GM12878 (cell line): ENCODE data around the gene CNN2. TPM values are rescaled to one million over a fixed set of nuclear protein-coding genes. Genes with fewer than 3 reads are reported as not detected.

Experiments used
- CHD4 ChIP-seq: fragments of 200-600 bp; sonication (generic); IDR thresholded peaks from 2 replicates; pipeline ENCODE4 v1.6.1; 2016; ENCODE audit warnings: mild to moderate bottlenecking
- CREM ChIP-seq: IDR thresholded peaks from 2 replicates; pipeline ENCODE4 v1.6.1; 2014; ENCODE audit warnings: antibody characterized with exemption, low read depth
- HDAC2 ChIP-seq: fragments of 200-600 bp; sonication (generic); IDR thresholded peaks from 2 replicates; pipeline ENCODE4 v1.6.1; 2017
- NFYA ChIP-seq: IDR thresholded peaks from 2 replicates; pipeline ENCODE4 v1.6.1; 2011; ENCODE audit warnings: low read depth, mild to moderate bottlenecking, low read length, improper control_type of control experiment, borderline replicate concordance
- NFYB ChIP-seq: IDR thresholded peaks from 2 replicates; pipeline ENCODE4 v1.6.1; 2011; ENCODE audit warnings: low read depth, mild to moderate bottlenecking, low read length, improper control_type of control experiment, moderate library complexity; ENCODE audit not compliant: insufficient read depth
- NR2F1 ChIP-seq: fragments of 450-650 bp; conservative IDR thresholded peaks from 2 replicates; pipeline ENCODE4 v1.6.1; 2017; ENCODE audit warnings: mild to moderate bottlenecking
- POU2F2 ChIP-seq: IDR thresholded peaks from 3 replicates; pipeline ENCODE4 v1.6.1; 2011; ENCODE audit warnings: low read depth, mild to moderate bottlenecking, low read length, borderline replicate concordance
- RUNX3 ChIP-seq: IDR thresholded peaks from 2 replicates; pipeline ENCODE4 v1.6.1; 2012; ENCODE audit warnings: low read length, inconsistent platforms
- SIN3A ChIP-seq: IDR thresholded peaks from 2 replicates; pipeline ENCODE4 v1.6.1; 2012; ENCODE audit warnings: low read depth, low read length, improper control_type of control experiment
- SP1 ChIP-seq: IDR thresholded peaks from one replicate; pipeline ENCODE4 v1.6.1; 2011; ENCODE audit warnings: low read depth, low read length
- polyA plus RNA-seq, 11 experiments: library from polyadenylated mRNA; depleted of rRNA in 4 of 11; unstranded in 6 of 11; stranded (reverse) in 5 of 11; fragments of >200 nt; fragmentation: Nextera tagmentation in 4 of 11; fragmentation: Illumina TruSeq in 1 of 11; extraction: Ambion mirVana in 4 of 11; extraction: Trizol in 1 of 11; gene quantifications; 1 replicate in 1 of 11; 2 replicates in 10 of 11; pipeline versions ENCODE4 v1.2.1 to v1.2.3, GENCODE V29; 2011 to 2016; ENCODE audit warnings: inconsistent platforms in 2 of 11, missing spikeins in 2 of 11, low read depth in 1 of 11
- total RNA-seq, 4 experiments: library from RNA; depleted of rRNA in 3 of 4; stranded (reverse); fragments of >200 nt in 3 of 4; fragmentation: Illumina TruSeq in 1 of 4; extraction: Trizol in 1 of 4; gene quantifications; 2 replicates each; pipeline versions ENCODE4 v1.2.1 to v1.2.3, GENCODE V29; 2013 to 2021
- TF ChIP-seq, protein P1 (sequence below): fragments of 450-650 bp; IDR thresholded peaks from 2 replicates; pipeline ENCODE4 v1.6.1; 2016; ENCODE audit warnings: mild to moderate bottlenecking
- TF ChIP-seq, protein P2 (sequence below): fragments of 450-650 bp; IDR thresholded peaks from 2 replicates; pipeline ENCODE4 v1.6.1; 2014; ENCODE audit warnings: mild to moderate bottlenecking
- TF ChIP-seq, protein P3 (sequence below): fragments of 450-650 bp; IDR thresholded peaks from 2 replicates; pipeline ENCODE4 v1.6.1; 2017; ENCODE audit warnings: mild to moderate bottlenecking, low read depth, inconsistent platforms; ENCODE audit not compliant: poor library complexity, severe bottlenecking
- TF ChIP-seq, protein P4 (sequence below): IDR thresholded peaks from 2 replicates; pipeline ENCODE4 v1.6.1; 2011; ENCODE audit warnings: mild to moderate bottlenecking, low read depth, low read length, moderate library complexity; ENCODE audit not compliant: insufficient replicate concordance

Gene CNN2
- total and polyA plus RNA-seq, 10 of the 15 experiments (the other 5 are each of a cell fraction or from before 2014, with no cell fraction given): 34.7 to 311 (median 172) TPM

DNA sequence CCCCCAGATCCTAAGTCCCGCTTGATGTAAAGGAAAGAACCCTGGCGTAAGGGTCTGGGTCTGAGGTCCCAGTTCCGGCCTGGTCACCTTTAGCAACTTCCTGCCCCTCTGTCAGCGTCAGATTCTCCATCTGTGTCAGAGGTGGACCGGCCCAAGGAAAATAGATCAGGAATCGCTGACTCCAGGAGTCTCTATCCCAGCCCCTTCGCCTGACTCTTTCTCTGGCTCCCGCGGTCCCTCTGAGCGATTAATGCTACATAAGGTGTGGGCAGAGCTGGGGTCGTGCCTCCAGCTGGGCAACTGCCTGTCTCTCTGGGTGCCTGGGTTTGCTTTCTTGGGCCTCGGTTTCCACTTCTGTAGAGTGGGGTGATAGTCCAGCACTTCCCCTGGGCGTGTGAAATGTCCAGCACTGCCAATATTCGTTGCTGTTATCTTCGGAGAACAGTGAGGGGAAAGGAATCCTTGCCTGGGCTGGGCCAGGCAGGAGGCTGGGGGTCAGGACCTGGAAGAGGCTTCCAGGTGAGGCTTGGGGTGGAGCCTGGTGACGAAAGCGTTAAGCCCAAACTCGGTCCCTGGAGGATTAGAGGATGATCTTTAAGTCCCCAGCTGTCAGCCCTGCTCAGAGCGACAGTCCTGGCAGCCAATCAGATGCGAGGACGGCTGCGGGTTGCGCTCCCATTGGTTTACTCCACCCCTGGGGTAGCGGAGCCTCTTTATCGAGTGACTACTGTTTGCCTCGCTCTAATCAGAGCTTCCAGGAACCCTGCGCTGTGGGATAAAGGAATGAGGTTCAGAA lies 14.3 kb downstream of the CNN2 start (continued):
- peak; percentile 77 for TF ChIP-seq NR2F1
- TF ChIP-seq CREM: peak; percentile 62
- no peak for TF ChIP-seq CHD4
- TF ChIP-seq, protein P1, sequence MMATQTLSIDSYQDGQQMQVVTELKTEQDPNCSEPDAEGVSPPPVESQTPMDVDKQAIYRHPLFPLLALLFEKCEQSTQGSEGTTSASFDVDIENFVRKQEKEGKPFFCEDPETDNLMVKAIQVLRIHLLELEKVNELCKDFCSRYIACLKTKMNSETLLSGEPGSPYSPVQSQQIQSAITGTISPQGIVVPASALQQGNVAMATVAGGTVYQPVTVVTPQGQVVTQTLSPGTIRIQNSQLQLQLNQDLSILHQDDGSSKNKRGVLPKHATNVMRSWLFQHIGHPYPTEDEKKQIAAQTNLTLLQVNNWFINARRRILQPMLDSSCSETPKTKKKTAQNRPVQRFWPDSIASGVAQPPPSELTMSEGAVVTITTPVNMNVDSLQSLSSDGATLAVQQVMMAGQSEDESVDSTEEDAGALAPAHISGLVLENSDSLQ: peak; percentile 100
- TF ChIP-seq, protein P2, sequence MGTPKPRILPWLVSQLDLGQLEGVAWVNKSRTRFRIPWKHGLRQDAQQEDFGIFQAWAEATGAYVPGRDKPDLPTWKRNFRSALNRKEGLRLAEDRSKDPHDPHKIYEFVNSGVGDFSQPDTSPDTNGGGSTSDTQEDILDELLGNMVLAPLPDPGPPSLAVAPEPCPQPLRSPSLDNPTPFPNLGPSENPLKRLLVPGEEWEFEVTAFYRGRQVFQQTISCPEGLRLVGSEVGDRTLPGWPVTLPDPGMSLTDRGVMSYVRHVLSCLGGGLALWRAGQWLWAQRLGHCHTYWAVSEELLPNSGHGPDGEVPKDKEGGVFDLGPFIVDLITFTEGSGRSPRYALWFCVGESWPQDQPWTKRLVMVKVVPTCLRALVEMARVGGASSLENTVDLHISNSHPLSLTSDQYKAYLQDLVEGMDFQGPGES: peak; percentile 91
- peak; percentile 99 for TF ChIP-seq SP1
- TF ChIP-seq NFYB: peak; percentile 100
- TF ChIP-seq, protein P3, sequence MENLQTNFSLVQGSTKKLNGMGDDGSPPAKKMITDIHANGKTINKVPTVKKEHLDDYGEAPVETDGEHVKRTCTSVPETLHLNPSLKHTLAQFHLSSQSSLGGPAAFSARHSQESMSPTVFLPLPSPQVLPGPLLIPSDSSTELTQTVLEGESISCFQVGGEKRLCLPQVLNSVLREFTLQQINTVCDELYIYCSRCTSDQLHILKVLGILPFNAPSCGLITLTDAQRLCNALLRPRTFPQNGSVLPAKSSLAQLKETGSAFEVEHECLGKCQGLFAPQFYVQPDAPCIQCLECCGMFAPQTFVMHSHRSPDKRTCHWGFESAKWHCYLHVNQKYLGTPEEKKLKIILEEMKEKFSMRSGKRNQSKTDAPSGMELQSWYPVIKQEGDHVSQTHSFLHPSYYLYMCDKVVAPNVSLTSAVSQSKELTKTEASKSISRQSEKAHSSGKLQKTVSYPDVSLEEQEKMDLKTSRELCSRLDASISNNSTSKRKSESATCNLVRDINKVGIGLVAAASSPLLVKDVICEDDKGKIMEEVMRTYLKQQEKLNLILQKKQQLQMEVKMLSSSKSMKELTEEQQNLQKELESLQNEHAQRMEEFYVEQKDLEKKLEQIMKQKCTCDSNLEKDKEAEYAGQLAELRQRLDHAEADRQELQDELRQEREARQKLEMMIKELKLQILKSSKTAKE: peak; percentile 52
- TF ChIP-seq, protein P4, sequence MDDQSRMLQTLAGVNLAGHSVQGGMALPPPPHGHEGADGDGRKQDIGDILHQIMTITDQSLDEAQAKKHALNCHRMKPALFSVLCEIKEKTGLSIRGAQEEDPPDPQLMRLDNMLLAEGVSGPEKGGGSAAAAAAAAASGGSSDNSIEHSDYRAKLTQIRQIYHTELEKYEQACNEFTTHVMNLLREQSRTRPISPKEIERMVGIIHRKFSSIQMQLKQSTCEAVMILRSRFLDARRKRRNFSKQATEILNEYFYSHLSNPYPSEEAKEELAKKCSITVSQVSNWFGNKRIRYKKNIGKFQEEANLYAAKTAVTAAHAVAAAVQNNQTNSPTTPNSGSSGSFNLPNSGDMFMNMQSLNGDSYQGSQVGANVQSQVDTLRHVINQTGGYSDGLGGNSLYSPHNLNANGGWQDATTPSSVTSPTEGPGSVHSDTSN: peak; percentile 100
- 0 out of 2 replicates have a peak, but pooled peaks have one; percentile 44 for TF ChIP-seq SIN3A
- TF ChIP-seq POU2F2: peak; percentile 26; the same call in 1 of the 3 replicates
- peak; percentile 99 for TF ChIP-seq NFYA
- TF ChIP-seq RUNX3: peak; percentile 43; the same call in 1 of the 2 replicates
- 0 out of 2 replicates have a peak, but pooled peaks have one; percentile 56 for TF ChIP-seq HDAC2
- TF ChIP-seq, all 136 proteins: peak for 27
